H9 (cell line): Measurements from ENCODE around the gene KIF23. TPM values are rescaled to one million over a fixed set of nuclear protein-coding genes. Genes with fewer than 3 reads are reported as not detected.

Source experiments
- DNase-seq: peaks from one replicate; pipeline ENCODE4 v3.0.0-alpha.2; 2017
- H2AFZ ChIP-seq: one replicate; pipeline ENCODE4 v1.6.1; 2013; ENCODE audit warnings: mild to moderate bottlenecking, low read length, control low read depth, moderate library complexity
- H2AK5ac ChIP-seq: 2 replicates; pipeline ENCODE4 v1.6.1; 2013; ENCODE audit warnings: low read length, control low read depth, mixed read lengths; ENCODE audit not compliant: insufficient read length
- H2BK120ac ChIP-seq: one replicate; pipeline ENCODE4 v1.6.1; 2013; ENCODE audit warnings: low read depth, mild to moderate bottlenecking, low read length, control low read depth, inconsistent platforms; ENCODE audit not compliant: poor library complexity, severe bottlenecking
- H2BK12ac ChIP-seq: 2 replicates; pipeline ENCODE4 v1.6.1; 2013; ENCODE audit warnings: low read length, control low read depth, mixed read lengths, low read depth; ENCODE audit not compliant: insufficient read length
- H2BK15ac ChIP-seq: 2 replicates; pipeline ENCODE4 v1.6.1; 2013; ENCODE audit warnings: low read depth, low read length, control low read depth
- H2BK20ac ChIP-seq: one replicate; pipeline ENCODE4 v1.6.1; 2013; ENCODE audit warnings: low read depth, mild to moderate bottlenecking, low read length, control low read depth, inconsistent platforms; ENCODE audit not compliant: poor library complexity, severe bottlenecking
- H2BK5ac ChIP-seq: 2 replicates; pipeline ENCODE4 v1.6.1; 2013; ENCODE audit warnings: low read length, control low read depth, mixed read lengths; ENCODE audit not compliant: insufficient read length
- H3K14ac ChIP-seq: 2 replicates; pipeline ENCODE4 v1.6.1; 2013; ENCODE audit warnings: low read length, control low read depth; ENCODE audit not compliant: insufficient read depth
- H3K18ac ChIP-seq: 2 replicates; pipeline ENCODE4 v1.6.1; 2013; ENCODE audit warnings: low read depth, mild to moderate bottlenecking, mixed read lengths, low read length, control low read depth; ENCODE audit not compliant: insufficient read length
- H3K23ac ChIP-seq: 2 replicates; pipeline ENCODE4 v1.6.1; 2013; ENCODE audit warnings: low read length, control low read depth, mixed read lengths, low read depth; ENCODE audit not compliant: insufficient read length
- H3K23me2 ChIP-seq: 2 replicates; pipeline ENCODE4 v1.6.1; 2013; ENCODE audit warnings: low read depth, mild to moderate bottlenecking, mixed read lengths, low read length, control low read depth; ENCODE audit not compliant: insufficient read length, poor library complexity, severe bottlenecking
- H3K27ac ChIP-seq: 2 replicates; pipeline ENCODE4 v1.5.1; 2013; ENCODE audit warnings: low read length, control low read depth, mixed read lengths, low read depth; ENCODE audit not compliant: insufficient read length
- H3K27me3 ChIP-seq: 2 replicates; pipeline ENCODE4 v1.6.1; 2013; ENCODE audit warnings: low read length, control low read depth, inconsistent platforms; ENCODE audit not compliant: insufficient read depth
- H3K4ac ChIP-seq: 2 replicates; pipeline ENCODE4 v1.6.1; 2013; ENCODE audit warnings: low read depth, mild to moderate bottlenecking, control low read depth, inconsistent platforms, low read length, moderate library complexity
- H3K4me1 ChIP-seq: 2 replicates; pipeline ENCODE4 v1.6.1; 2013; ENCODE audit warnings: low read length, control low read depth, inconsistent platforms; ENCODE audit not compliant: insufficient read depth
- H3K4me2 ChIP-seq: 2 replicates; pipeline ENCODE4 v1.6.1; 2013; ENCODE audit warnings: low read length, control low read depth, mixed read lengths; ENCODE audit not compliant: insufficient read length, insufficient read depth
- H3K56ac ChIP-seq: 2 replicates; pipeline ENCODE4 v1.6.1; 2013; ENCODE audit warnings: low read depth, mild to moderate bottlenecking, mixed read lengths, low read length, control low read depth; ENCODE audit not compliant: insufficient read length
- H3K79me1 ChIP-seq: 2 replicates; pipeline ENCODE4 v1.6.1; 2013; ENCODE audit warnings: low read depth, mild to moderate bottlenecking, moderate library complexity, low read length, control low read depth, inconsistent platforms; ENCODE audit not compliant: insufficient read depth, poor library complexity, severe bottlenecking
- H3K79me2 ChIP-seq: 2 replicates; pipeline ENCODE4 v1.6.1; 2013; ENCODE audit warnings: low read length, control low read depth, inconsistent platforms; ENCODE audit not compliant: insufficient read depth
- H3K9ac ChIP-seq: 2 replicates; pipeline ENCODE4 v1.6.1; 2013; ENCODE audit warnings: low read length, control low read depth, mixed read lengths; ENCODE audit not compliant: insufficient read length; ENCODE audit errors: extremely low read depth
- H3K9me3 ChIP-seq: one replicate; pipeline ENCODE4 v1.6.1; 2013; ENCODE audit warnings: low read depth, low read length, inconsistent platforms; ENCODE audit not compliant: control insufficient read depth
- H3T11ph ChIP-seq: one replicate; pipeline ENCODE4 v1.6.1; 2013; ENCODE audit warnings: mild to moderate bottlenecking, low read length, control low read depth, inconsistent platforms
- H4K20me1 ChIP-seq: one replicate; pipeline ENCODE4 v1.6.1; 2013; ENCODE audit not compliant: control insufficient read depth, insufficient read length, insufficient read depth
- H4K5ac ChIP-seq: 2 replicates; pipeline ENCODE4 v1.6.1; 2013; ENCODE audit warnings: low read depth, mild to moderate bottlenecking, mixed read lengths, low read length, control low read depth; ENCODE audit not compliant: insufficient read length
- H4K8ac ChIP-seq: replicated peaks from 2 replicates; pipeline ENCODE4 v1.6.1; 2013; ENCODE audit warnings: low read length, control low read depth, mixed read lengths, low read depth; ENCODE audit not compliant: insufficient read length
- H4K91ac ChIP-seq: 2 replicates; pipeline ENCODE4 v1.6.1; 2013; ENCODE audit warnings: low read depth, mild to moderate bottlenecking, moderate library complexity, mixed read lengths, low read length, control low read depth; ENCODE audit not compliant: insufficient read length
- H3K27ac Mint-ChIP-seq, 3 experiments: 2 replicates in 2 of 3; 3 replicates in 1 of 3; pipeline ENCODE4 v1.8.0; 2020 to 2021; ENCODE audit warnings: mixed read lengths in 3 of 3, mild to moderate bottlenecking in 1 of 3, moderate library complexity in 1 of 3
- H3K27me3 Mint-ChIP-seq: 2 replicates; pipeline ENCODE4 v1.8.0; 2021; ENCODE audit warnings: low read depth, mild to moderate bottlenecking, moderate library complexity, mixed read lengths
- H3K36me3 Mint-ChIP-seq, 3 experiments: 2 replicates in 2 of 3; 3 replicates in 1 of 3; pipeline ENCODE4 v1.8.0; 2020 to 2021; ENCODE audit warnings: low read depth in 3 of 3, mixed read lengths in 3 of 3; ENCODE audit not compliant: insufficient read depth in 1 of 3
- H3K4me1 Mint-ChIP-seq, 2 experiments: 2 replicates each; pipeline ENCODE4 v1.8.0; 2020; ENCODE audit warnings: mixed read lengths in 2 of 2
- H3K4me3 Mint-ChIP-seq, 2 experiments: 2 replicates in 1 of 2; 3 replicates in 1 of 2; pipeline ENCODE4 v1.8.0; 2020 to 2021; ENCODE audit warnings: mild to moderate bottlenecking in 2 of 2, mixed read lengths in 2 of 2, moderate library complexity in 1 of 2
- H3K9me3 Mint-ChIP-seq, 2 experiments: 2 replicates in 1 of 2; 3 replicates in 1 of 2; pipeline ENCODE4 v1.8.0; 2020; ENCODE audit warnings: mild to moderate bottlenecking in 2 of 2, mixed read lengths in 2 of 2, moderate library complexity in 1 of 2
- WGBS: extraction: QIAGEN DNeasy Blood & Tissue Kit; methylation state at CpG from one replicate; pipeline ENCODE4 v1.1.7; 2013; ENCODE audit warnings: missing lambda C conversion rate, low lambda C conversion rate, mixed read lengths; ENCODE audit not compliant: insufficient read length; ENCODE audit errors: extremely low coverage; 5-methylcytosine and 5-hydroxymethylcytosine counted together
- total RNA-seq: library from RNA; stranded (reverse); gene quantifications from 2 replicates; pipeline ENCODE4 v1.2.1, GENCODE V29; 2021
- TF ChIP-seq, protein P1 (sequence below): fragments of 200-600 bp; sonication (generic); conservative IDR thresholded peaks from 3 replicates; pipeline ENCODE4 v1.8.0; 2021; ENCODE audit warnings: antibody characterized with exemption, mild to moderate bottlenecking

Gene KIF23
- total RNA-seq, 1 experiment from 2014 or later: 55.4 TPM

DNA sequence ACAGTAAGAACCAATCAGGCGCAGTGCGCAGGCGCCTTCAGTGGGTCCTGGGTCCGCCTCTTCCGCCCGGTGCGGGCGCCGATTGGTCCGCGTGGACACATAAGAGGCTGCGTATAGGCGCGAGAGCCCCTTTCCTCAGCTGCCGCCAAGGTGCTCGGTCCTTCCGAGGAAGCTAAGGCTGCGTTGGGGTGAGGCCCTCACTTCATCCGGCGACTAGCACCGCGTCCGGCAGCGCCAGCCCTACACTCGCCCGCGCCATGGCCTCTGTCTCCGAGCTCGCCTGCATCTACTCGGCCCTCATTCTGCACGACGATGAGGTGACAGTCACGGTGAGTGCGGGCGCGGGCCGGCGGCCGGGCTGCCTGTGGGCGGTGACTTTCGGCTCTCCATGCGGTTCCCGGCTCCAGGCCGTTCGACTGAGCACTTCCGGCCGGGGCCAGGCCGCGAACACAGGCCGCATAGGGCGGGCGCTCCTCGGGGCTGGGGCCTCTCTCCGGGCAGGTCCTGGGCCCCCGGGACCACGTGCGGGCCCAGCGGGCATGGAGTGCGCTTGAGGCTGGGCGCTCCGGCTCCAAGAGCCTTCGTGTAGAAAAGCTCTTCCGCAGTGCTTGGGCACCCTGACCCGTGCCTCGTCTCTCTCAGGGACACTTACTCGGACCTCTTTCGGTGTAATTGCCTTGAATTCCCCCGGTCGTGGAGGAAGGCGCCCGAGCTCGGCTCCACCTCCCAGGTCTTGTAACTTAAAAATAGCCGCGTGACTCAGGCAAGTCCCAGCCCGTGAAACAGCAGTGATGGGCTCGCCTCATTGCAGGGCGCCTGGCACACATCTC, 38.8 kb downstream of the KIF23 start, which contains the start of gene RPLP1:
Gene RPLP1 (plus strand): TSS at position 127 of the 830 bp plus-strand sequence. CDS start 131 bp downstream, at position 258.
- Histone ChIP-seq H2BK15ac (no peak within 1 kb of the TSS), H2BK12ac (no peak within 1 kb of the TSS), H2BK120ac (no peak within 1 kb of the TSS), H3K18ac (peak within 1 kb of the TSS; percentile 46), H3K23ac (peak within 1 kb of the TSS; percentile 25), H2AFZ (peak within 1 kb of the TSS; percentile 40), H3K9me3 (no peaks in the 10 kb centered on the region), H4K20me1 (no peaks in the 10 kb centered on the region), H3K4ac (no peak within 1 kb of the TSS), H3K9ac (peak within 1 kb of the TSS; percentile 92), H3K4me2 (peak within 1 kb of the TSS; percentile 97), H3K79me1 (peaks cover 7% of the 10 kb centered on the region), H3K14ac (peak within 1 kb of the TSS; percentile 70), H3K56ac (no peak within 1 kb of the TSS), H4K5ac (no peak within 1 kb of the TSS), H3K27me3 (no peaks in the 10 kb centered on the region), H3K27ac (peak within 1 kb of the TSS; percentile 32), H2BK20ac (no peak within 1 kb of the TSS), H3K23me2 (peaks cover 13% of the 10 kb centered on the region), H2BK5ac (no peak within 1 kb of the TSS), H4K91ac (no peak within 1 kb of the TSS), H3K4me1 (no peaks in the 10 kb centered on the region), H2AK5ac (no peak within 1 kb of the TSS), H3K79me2 (peaks cover 21% of the 10 kb centered on the region), H3T11ph (no peak within 1 kb of the TSS), H4K8ac (no peak within 1 kb of the TSS)
- Mint-ChIP-seq H3K9me3 (no peaks in the 10 kb centered on the region; a peak in 2 of 5 replicates), H3K27ac (peak within 1 kb of the TSS; percentile 96 to 98 (median 97)), H3K27me3 (no peaks in the 10 kb centered on the region), H3K36me3 (peaks cover 33 to 63% (median 50%) of the 10 kb centered on the region in 3 experiments), H3K4me3 (peak within 1 kb of the TSS; percentile 96 to 97), H3K4me1 (peaks cover 22 to 31% of the 10 kb centered on the region in 2 experiments)
- peak; percentile 94 for DNase-seq
- TF ChIP-seq, protein P1, sequence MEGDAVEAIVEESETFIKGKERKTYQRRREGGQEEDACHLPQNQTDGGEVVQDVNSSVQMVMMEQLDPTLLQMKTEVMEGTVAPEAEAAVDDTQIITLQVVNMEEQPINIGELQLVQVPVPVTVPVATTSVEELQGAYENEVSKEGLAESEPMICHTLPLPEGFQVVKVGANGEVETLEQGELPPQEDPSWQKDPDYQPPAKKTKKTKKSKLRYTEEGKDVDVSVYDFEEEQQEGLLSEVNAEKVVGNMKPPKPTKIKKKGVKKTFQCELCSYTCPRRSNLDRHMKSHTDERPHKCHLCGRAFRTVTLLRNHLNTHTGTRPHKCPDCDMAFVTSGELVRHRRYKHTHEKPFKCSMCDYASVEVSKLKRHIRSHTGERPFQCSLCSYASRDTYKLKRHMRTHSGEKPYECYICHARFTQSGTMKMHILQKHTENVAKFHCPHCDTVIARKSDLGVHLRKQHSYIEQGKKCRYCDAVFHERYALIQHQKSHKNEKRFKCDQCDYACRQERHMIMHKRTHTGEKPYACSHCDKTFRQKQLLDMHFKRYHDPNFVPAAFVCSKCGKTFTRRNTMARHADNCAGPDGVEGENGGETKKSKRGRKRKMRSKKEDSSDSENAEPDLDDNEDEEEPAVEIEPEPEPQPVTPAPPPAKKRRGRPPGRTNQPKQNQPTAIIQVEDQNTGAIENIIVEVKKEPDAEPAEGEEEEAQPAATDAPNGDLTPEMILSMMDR: no peak
- no CpG with 5 or more reads among the region's 77 CpGs for WGBS
